ENCODE data around the gene TOMM20L.
"Not testable (repeated sequence)": the region's sequence is repeated elsewhere in the genome, so short reads cannot be mapped to it uniquely, and the experiment has no call there.

The TOMM20L gene

GRCh38 chr14:58395812-58396788, at the start of gene TOMM20L:
TSS of gene TOMM20L (plus strand) at chr14:58395930. CDS start at chr14:58395958, 28 bp downstream.
- in situ Hi-C loops (cut with HindIII; ENCODE audit: low pct_ligation_motif_present, low pct_unique_long_range_greater_than_20kb, low sequenced_read_pairs), result no loop called here
- DNase-seq, result peak; percentile 73

- DNase-seq, result peak; percentile 36
- in situ Hi-C loops (cut with HindIII; ENCODE audit: low pct_ligation_motif_present, low pct_unique_long_range_greater_than_20kb, low sequenced_read_pairs), result no loop called here
Observed at GRCh38 chr14:58353516-58354299, 42.0 kb upstream of the TOMM20L start.

GRCh38 chr14:58354808-58355207, 40.9 kb upstream of the TOMM20L start:
- in situ Hi-C loops (cut with HindIII; ENCODE audit: low pct_ligation_motif_present, low pct_unique_long_range_greater_than_20kb, low sequenced_read_pairs), result no loop called here
- no peak for DNase-seq

- in situ Hi-C loops (cut with HindIII; ENCODE audit: low pct_ligation_motif_present, low pct_unique_long_range_greater_than_20kb, low sequenced_read_pairs), result no loop called here
Observed at GRCh38 chr14:58356268-58356667, 39.5 kb upstream of the TOMM20L start.

GRCh38 chr14:58362272-58362671, 33.5 kb upstream of the TOMM20L start:
- DNase-seq; in situ Hi-C loops (cut with HindIII; ENCODE audit: low pct_ligation_motif_present, low pct_unique_long_range_greater_than_20kb, low sequenced_read_pairs): not testable (repeated sequence)

More at GRCh38 chr14:58356268-58356667, 39.5 kb upstream of the TOMM20L start:
- no peak for DNase-seq

- in situ Hi-C loops (cut with HindIII; ENCODE audit: low pct_ligation_motif_present, low pct_unique_long_range_greater_than_20kb, low sequenced_read_pairs), result no loop called here
- DNase-seq, result peak; percentile 41
Observed at GRCh38 chr14:58362798-58363412, 32.8 kb upstream of the TOMM20L start.

GRCh38 chr14:58364316-58364715, 31.4 kb upstream of the TOMM20L start:
- no peak for DNase-seq
- in situ Hi-C loops (cut with HindIII; ENCODE audit: low pct_ligation_motif_present, low pct_unique_long_range_greater_than_20kb, low sequenced_read_pairs), result no loop called here

- DNase-seq, result no peak
- in situ Hi-C loops (cut with HindIII; ENCODE audit: low pct_ligation_motif_present, low pct_unique_long_range_greater_than_20kb, low sequenced_read_pairs), result no loop called here
Observed at GRCh38 chr14:58367296-58367695, 28.4 kb upstream of the TOMM20L start.

- in situ Hi-C loops (cut with HindIII; ENCODE audit: low pct_ligation_motif_present, low pct_unique_long_range_greater_than_20kb, low sequenced_read_pairs), result no loop called here
- no peak for DNase-seq
Observed at GRCh38 chr14:58368956-58369355, 26.8 kb upstream of the TOMM20L start.

- no peak for DNase-seq
- in situ Hi-C loops (cut with HindIII; ENCODE audit: low pct_ligation_motif_present, low pct_unique_long_range_greater_than_20kb, low sequenced_read_pairs), result no loop called here
Observed at GRCh38 chr14:58376791-58377190, 18.9 kb upstream of the TOMM20L start.

GRCh38 chr14:58390830-58391229, 4.9 kb upstream of the TOMM20L start:
- in situ Hi-C loops (cut with HindIII; ENCODE audit: low pct_ligation_motif_present, low pct_unique_long_range_greater_than_20kb, low sequenced_read_pairs), result no loop called here
- DNase-seq, result no peak

- no peak for DNase-seq
- in situ Hi-C loops (cut with HindIII; ENCODE audit: low pct_ligation_motif_present, low pct_unique_long_range_greater_than_20kb, low sequenced_read_pairs), result no loop called here
Observed at GRCh38 chr14:58395562-58395811, 243 bp upstream of the TOMM20L start.

GRCh38 chr14:58397156-58397555, 1.4 kb downstream of the TOMM20L start:
- in situ Hi-C loops (cut with HindIII; ENCODE audit: low pct_ligation_motif_present, low pct_unique_long_range_greater_than_20kb, low sequenced_read_pairs), result no loop called here
- no peak for DNase-seq

GRCh38 chr14:58398495-58398894, 2.8 kb downstream of the TOMM20L start:
- in situ Hi-C loops (cut with HindIII; ENCODE audit: low pct_ligation_motif_present, low pct_unique_long_range_greater_than_20kb, low sequenced_read_pairs), result no loop called here
- DNase-seq, result no peak

GRCh38 chr14:58398895-58399294, 3.2 kb downstream of the TOMM20L start:
- no peak for DNase-seq
- in situ Hi-C loops (cut with HindIII; ENCODE audit: low pct_ligation_motif_present, low pct_unique_long_range_greater_than_20kb, low sequenced_read_pairs), result no loop called here

- in situ Hi-C loops (cut with HindIII; ENCODE audit: low pct_ligation_motif_present, low pct_unique_long_range_greater_than_20kb, low sequenced_read_pairs), result no loop called here
- DNase-seq, result no peak
Observed at GRCh38 chr14:58401587-58401986, 5.9 kb downstream of the TOMM20L start.

- no peak for DNase-seq
- in situ Hi-C loops (cut with HindIII; ENCODE audit: low pct_ligation_motif_present, low pct_unique_long_range_greater_than_20kb, low sequenced_read_pairs), result no loop called here
Observed at GRCh38 chr14:58408681-58409215, 13.0 kb downstream of the TOMM20L start.

GRCh38 chr14:58414845-58415244, 19.1 kb downstream of the TOMM20L start:
- in situ Hi-C loops (cut with HindIII; ENCODE audit: low pct_ligation_motif_present, low pct_unique_long_range_greater_than_20kb, low sequenced_read_pairs), result no loop called here
- no peak for DNase-seq
